Measurements from ENCODE around the gene DNAJB14.

GRCh38 chr4:99966692-99967091 is 20.3 kb upstream of the DNAJB14 start:
- TF ChIP-seq, protein P1, sequence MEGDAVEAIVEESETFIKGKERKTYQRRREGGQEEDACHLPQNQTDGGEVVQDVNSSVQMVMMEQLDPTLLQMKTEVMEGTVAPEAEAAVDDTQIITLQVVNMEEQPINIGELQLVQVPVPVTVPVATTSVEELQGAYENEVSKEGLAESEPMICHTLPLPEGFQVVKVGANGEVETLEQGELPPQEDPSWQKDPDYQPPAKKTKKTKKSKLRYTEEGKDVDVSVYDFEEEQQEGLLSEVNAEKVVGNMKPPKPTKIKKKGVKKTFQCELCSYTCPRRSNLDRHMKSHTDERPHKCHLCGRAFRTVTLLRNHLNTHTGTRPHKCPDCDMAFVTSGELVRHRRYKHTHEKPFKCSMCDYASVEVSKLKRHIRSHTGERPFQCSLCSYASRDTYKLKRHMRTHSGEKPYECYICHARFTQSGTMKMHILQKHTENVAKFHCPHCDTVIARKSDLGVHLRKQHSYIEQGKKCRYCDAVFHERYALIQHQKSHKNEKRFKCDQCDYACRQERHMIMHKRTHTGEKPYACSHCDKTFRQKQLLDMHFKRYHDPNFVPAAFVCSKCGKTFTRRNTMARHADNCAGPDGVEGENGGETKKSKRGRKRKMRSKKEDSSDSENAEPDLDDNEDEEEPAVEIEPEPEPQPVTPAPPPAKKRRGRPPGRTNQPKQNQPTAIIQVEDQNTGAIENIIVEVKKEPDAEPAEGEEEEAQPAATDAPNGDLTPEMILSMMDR (IDR thresholded peaks at IDR 0.05; ENCODE audit: insufficient read depth, low read length), result no peak
- no peak for TF ChIP-seq POLR2AphosphoS5 (IDR thresholded peaks at IDR 0.05; ENCODE audit: low read depth)
